Vein endothelial cell (primary cell): ENCODE measurements around the gene FOXB1. TPM values are rescaled to one million over a fixed set of nuclear protein-coding genes. Genes with fewer than 3 reads are reported as not detected.

Experiments used
- total RNA-seq: library from RNA; depleted of rRNA; stranded (reverse); fragments of >200 nt; gene quantifications from 2 replicates; pipeline ENCODE4 v1.2.3, GENCODE V29; 2012

FOXB1 gene
- not detected in 2 replicates for total RNA-seq

DNA sequence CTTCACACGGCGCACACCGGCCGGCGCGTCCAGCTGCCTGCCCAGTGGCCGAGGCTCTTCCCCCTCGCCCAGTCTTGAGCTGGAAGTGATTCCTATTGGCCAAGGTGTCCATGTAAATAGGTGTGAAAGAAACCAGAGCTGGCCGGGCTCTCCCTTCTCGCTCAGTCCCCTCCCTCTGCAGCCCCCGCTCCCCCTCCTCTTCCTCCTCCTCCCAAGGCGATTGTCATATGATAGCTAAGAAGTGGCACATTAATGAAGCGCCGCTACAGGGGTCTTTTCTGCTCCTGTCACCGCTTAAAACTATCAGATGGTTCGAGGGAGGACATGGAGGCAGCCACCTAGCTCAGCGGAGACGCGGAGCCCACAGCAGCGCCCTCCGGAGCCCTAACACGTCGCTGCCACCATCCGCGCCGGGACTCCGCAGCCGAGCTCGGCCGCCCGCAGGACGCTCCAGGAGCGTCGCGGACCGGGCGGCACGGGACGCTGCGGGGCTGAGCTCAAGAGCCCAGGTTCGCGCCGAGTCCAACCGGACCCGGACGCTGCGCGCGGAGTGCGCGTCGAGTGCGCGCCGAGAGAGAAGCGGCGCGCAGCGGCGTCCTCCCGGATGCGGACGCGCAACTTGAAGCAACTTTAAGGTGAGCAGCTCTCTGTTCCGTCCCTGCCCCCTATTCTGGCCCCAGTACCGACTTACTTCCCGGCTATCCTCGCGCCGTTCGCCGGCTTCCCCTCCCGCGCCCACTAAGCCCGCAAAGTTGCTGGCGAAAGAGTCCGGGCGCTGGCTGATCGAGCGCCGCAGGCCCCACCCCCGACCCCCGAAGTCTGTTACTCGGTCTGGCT, at the start of gene FOXB1:
Gene FOXB1, plus strand, starts transcription at position 303 of the 837 bp plus-strand sequence. CDS start 653 bp downstream, outside the sequence.

